RPMI7951 (cell line): Measurements from ENCODE around the gene FIBP. TPM values are rescaled to one million over a fixed set of nuclear protein-coding genes. Genes with fewer than 3 reads are reported as not detected.

Source experiments
- DNase-seq: peaks from one replicate; pipeline ENCODE4 v3.0.0-alpha.2; 2012; ENCODE audit warnings: low read depth
- total RNA-seq: library from RNA; depleted of rRNA; stranded (reverse); fragments of >200 nt; shearing (Covaris generic); gene quantifications from 2 replicates; pipeline ENCODE4 v1.2.3, GENCODE V29; 2014; rRNA removed

The FIBP gene
- 141 and 145 TPM in 2 replicates for total RNA-seq

DNA sequence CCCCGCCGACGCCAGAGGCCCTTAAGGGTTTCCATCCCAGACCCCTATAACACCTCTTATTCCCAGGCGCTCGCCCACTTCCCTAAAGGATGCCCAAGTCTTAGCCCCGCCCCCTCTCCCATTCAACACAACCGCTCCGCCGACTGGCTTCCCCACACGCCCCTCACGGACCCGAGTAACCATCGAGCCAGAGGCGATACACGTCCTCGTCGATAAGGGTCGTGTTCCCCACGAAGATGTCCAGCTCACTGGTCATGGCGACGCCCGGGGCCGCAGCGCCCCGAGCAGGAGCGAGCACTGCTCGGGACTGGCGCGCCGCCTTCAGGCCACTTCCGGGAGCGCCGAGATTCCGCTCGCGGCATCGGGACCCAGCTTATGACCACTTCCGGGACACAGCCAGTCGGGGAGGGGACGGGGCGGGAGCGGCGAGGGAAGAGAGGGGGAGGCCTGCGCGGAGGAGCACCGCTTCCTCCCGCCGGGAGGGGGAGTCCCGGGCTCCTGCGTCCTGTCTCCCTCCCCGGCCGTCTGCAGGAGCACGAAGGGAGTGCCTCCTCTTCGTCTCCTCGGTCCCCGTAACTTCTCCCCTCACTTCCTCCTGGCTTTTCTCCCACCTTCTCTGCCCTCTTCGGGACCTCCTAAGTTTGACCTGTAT is at the start of gene FIBP:
Gene FIBP, minus strand, starts transcription at position 309 of the 652 bp plus-strand sequence. Its CDS starts 53 bp downstream, at position 256.
- DNase-seq = peak; percentile 96

DNA sequence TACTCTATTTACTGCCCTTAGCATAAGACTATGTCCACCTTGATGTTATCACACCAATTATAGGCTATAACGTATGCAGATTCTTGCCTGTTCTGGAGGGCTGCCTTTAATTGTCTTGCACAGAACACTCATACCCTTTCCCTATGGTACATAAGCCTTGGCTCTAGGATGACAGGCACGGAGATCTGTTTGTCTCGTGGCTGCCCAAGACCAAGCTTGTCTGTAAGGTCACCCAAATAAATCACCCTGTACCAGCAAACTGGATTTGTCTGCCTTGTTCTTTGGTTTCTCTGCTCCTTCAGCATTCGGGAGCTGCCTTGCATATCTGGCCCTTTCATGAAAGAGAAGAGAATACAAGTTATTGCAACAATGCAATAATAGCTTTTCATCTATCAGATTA is 49.5 kb upstream of the FIBP start:
- DNase-seq = no peak

DNA sequence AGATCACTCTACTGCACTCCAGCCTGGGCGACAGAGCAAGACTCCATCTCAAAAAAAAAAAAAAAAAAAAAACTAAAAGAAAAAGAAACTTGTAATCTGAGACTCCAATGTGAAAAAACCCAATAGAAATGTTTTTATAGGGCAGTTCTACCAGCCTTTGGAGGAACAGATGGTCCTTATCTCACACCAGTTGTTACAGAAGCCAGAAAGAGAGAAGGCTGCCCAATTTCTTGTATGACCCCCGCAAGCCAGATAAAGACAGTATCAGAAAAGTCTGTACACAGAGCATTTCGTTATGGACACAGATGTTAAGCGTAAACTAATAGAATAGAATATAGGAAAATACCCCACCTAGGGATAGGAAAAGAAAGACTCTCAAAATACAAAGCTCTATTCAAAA is 45.7 kb upstream of the FIBP start:
- DNase-seq = no peak

DNA sequence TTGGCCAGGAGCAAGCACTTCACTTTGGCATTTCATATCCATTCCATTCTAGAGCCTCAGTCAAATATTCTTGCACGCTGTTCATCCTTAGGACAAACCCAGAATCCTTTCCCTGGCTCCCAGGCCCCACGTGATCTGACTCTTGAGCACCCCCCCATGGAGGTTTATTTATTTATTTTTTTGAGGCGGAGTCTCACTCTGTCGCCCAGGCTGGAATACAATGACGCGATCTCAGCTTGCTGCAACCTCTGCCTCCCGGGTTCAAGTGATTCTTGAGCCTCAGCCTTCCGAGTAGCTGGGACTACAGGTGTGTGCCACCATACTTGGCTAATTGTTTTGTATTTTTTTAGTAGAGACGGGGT is 44.3 kb upstream of the FIBP start:
- DNase-seq = peak; percentile 60

DNA sequence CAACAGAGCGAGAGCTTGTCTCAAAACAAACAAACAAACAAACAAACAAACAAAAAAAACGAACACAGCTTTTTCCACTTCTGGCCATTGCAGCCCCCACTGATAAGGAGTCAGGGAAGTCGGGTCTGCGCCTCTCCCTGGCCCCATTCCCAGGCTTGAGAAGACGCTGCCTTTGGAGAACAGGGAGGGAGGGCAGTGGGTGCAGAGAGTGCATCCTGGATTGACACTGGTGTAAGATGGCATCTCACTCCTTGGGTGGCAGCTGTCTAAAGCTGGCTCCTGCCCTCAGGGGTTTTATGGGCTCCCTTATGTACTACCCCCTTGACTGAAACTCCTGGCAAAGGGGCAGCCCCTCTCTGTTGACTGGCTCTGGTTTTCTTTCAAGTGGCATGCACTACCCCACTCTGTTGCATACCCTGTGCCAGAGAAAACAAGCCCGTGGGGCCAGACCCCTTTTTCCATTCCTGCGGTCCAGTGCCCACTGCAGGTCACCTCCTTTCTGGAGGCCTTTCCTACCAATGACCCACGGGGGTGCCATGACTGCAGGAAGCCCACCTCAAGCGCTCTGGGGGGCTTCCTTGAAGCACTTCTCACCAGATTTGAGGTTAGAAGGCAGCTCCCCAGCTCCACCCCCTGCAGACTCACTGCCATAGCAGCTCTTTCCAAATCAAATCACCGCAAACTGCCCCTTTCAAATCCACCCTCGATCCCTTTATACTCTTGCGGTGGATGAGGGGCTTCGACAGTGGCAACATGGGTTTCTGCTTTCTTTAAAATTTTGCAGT is 43.7 kb upstream of the FIBP start:
- no peak for DNase-seq

DNA sequence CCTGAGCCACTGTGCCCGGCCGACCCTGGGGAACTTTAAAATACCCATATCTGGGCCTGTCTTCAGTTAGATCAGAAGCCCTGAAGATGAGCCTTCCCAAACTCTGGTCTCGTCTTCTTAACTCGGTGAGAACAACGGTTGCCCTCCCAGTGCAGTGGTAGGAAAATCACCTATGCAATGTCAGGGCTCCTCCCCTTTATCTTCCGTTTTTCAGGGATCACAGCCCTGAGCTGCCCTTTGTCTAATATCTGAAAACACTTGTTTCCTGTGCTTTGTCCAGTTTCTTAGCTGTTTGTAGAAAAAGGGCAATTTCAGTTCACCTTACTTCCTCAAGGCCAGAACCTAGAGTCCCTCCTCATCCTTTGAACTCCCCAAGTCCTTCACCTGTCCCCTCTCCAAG is 40.4 kb upstream of the FIBP start:
- no peak for DNase-seq

DNA sequence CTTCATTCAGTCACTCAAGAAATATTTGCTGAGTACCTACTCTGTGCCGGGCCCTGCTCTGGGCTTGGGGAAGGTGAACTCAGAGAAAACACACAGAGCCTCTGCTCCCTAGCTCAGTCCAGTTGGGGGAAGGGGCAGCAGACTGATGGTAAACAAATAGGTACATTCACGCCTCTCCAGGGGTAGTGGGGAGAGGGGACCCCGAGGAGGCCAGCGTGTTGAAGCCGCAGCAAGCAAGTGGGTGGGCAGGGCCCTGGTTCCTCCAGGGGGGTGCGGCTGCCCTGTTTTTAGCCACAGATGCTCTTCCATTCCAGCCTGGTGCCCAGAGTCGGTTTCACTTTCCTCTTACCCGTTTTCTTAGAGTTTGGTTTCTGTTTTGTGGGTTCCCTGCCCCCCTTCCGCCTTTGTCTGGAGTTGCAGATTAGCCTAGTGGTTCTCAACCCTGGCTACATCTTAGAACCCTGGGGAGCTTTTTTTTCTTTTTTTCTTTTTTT is 39.7 kb upstream of the FIBP start:
- peak; percentile 37 for DNase-seq

DNA sequence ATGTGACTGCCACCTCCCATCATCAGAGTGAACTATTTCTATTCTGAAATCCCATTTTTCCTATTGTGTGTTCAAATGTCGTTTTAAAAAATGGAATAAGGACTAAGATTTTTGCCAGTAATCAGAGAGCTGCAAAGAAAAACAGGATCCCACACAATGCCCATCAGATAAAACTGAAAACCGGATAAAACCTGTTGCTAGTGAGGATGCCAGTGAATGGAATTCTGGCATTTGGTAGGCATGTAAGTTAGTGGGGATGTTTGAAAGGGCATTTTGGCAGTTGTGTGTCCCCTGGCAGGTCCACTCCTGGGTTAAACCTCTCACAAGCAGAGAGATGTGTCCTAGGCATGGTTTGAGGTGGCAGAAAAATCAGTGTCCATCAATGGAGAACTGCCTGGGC is 37.1 kb upstream of the FIBP start:
- no peak for DNase-seq

DNA sequence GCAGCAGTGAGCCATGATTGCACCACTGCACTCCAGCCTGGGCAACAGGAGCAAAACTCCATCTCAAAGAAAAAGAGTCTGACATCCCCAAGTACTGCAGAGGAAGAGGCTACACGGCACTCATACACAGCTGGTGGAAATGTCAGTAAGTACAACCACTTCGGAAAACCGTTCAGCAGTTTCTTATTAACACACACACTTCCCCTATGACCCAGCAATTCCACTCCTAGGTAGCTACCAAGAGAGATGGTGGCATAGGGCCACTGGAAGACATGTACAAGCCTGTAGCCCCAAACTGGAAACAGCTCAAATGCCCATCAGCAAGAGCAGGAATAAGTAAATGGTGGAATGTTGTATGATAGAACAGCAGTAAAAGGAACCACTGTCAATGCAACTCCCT is 34.3 kb upstream of the FIBP start:
- no peak for DNase-seq

DNA sequence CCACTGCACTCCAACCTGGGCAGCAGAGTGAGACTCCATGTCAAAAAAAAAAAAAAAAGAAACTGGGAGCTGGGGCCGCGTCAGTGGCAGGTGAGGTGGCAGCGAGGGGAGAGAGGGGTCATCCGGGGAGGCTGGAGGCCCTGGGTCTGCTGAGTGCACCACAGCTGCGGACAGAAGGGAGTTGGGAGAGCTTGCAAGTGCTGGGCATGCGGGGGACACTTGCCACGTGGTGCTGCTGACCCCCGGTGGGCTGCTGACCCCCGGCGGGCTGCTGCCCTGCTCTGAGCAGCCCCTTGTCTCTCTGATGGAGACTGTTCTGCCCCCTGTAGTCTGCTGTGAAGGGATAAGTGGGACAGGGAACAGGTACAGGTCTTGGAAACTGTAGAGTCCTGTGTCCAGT is 33.6 kb upstream of the FIBP start:
- no peak for DNase-seq

DNA sequence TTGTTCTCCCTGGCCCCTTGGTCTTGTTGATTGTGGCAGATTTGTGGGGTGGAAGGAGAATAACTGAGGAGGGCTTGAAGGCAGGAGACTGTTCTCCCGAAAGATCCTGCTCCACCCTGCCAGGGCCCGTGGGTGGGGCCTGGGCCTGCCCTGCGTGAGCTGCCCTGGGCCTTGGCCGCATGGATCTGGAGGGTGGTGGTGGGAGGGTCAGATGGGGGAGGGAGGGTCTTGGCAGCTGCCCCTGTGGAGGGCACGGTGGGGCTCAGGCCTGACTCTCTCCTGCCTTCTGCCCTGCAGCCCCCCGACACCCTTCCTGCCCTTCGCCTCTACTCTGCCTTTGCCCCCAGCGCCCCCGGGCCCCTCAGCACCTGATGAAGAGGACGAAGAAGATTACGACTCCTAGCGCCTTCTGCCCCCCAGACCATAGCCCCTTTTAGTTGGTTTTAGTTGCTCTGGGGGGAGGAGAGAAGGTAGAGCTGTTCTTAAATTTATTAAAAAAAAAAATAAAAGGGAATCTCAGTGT is 32.8 kb upstream of the FIBP start:
- DNase-seq = no peak

DNA sequence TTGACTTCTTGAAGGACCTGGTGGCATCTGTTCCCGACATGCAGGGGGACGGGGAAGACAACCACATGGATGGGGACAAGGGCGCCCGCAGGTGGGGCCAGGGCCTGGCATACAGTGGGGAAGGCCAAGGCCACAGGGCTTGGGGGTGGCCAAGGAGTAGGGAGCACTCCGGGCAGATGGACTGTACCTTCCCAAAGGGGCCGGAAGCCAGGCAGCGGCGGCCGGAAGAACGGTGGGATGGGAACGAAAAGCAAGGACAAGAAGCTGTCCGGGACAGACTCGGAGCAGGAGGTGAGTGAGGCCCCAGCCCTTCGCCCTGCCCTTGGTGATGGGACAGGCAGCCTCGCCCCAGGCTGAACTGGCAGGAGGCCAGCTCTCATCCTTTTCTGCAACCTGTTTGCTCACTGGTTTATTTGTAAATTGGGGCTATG is 32.1 kb upstream of the FIBP start:
- no peak for DNase-seq

DNA sequence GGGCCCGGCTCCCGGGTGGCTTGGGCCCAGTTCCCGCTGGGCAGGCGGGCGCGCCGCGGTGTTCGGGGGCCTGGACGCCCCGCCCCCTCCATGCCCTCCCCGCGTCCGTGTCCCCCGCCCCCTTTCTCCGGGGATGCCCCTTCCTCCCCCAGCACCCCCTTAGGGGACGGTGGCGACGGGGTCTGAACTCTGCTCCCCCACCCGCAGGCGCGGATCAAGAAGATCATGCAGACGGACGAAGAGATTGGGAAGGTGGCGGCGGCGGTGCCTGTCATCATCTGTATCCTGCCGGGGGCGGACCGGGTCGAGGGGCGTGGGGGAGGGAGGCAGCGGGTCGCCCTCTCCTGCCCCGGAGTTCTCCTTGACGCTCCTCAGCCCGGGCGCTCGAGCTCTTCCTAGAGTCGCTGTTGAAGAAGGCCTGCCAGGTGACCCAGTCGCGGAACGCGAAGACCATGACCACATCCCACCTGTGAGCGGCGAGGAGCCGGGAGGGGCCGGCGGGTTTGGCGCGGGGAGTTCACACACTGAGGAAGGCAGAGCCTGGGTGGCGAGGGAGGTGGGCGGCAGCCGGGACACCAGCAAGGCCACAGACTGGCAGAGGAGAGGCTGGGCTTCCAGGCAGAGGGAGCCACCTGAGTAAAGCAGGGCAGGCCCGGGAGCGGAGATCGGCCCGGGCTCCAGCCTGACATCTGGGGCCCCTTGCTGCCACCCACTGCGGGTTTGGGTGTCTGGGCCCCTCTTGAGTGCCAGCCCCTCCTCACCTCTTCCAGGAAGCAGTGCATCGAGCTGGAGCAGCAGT is 31.5 kb upstream of the FIBP start:
- DNase-seq = no peak

DNA sequence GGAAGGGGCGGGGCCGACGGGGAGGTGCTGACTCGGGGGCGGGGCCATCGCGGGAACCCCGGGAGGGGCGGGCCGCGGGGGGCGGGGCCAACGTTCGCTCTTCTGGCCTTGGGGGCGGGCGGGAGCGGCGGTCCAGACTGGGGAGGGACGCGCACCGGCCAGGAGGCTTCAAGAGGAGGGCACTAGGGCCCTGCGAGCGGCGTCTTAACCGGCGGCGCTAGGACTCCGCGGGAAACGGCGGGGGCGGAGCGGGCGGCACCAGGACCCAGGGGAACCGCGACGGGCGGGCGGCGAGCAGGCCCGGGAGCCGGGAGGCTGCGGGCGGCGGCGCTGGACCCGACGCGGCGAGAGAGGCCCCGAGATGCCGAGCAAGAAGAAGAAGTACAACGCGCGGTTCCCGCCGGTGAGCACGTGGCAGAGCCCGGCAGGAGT is 30.9 kb upstream of the FIBP start, which contains the start of gene DRAP1:
Gene DRAP1, plus strand, starts transcription at position 286 of the 432 bp plus-strand sequence. Its CDS starts 76 bp downstream, at position 362.
- DNase-seq = peak; percentile 98

DNA sequence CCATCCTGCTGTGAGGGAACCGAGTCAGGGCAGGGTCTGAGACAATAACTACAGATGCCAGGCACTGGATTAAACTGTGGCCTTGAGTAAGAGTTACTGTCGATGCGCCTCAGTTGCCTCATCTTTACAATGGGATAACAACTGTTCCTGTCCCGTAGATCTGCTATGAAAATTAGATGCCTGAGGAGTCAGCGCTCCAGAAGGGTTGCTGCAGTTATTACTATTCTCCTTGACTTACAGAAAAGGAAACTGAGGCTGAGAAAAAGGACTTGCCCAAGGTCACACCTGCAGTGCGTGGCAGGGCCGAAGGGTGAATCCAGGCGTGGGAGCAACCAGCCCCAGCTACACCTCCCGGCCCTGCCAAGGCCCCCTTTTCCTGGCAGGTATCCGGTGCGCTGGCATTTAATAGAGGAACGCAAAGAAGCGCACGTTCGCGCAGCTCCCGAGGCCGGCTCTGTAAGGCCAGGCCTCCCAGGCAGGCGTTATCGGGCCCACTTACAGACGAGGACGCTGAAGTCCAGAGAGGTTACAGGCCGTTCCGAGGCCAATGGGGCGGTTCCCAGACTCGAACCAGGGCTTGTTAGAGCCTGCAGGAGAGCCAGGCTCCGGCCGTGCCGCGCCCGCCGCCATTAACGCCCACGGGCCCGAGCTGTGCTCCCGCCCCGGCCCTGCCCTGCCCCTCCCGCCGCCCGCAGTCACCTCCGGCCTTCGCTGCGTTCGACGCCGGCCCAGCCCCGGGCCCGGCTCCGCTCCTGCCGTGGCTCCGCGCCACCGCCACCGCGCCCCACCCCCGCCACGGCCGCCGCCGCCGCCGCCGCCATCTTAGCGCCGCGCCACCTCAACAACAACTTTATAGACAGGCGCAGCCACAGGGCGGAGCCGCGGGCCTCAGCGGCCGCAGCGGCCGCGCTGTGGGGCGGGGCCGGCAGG is 30.2 kb upstream of the FIBP start, which contains the start of gene C11orf68:
Gene C11orf68, minus strand, starts transcription at position 852 of the 930 bp plus-strand sequence. Its CDS starts 31 bp downstream, at position 821.
- DNase-seq = peak; percentile 52

DNA sequence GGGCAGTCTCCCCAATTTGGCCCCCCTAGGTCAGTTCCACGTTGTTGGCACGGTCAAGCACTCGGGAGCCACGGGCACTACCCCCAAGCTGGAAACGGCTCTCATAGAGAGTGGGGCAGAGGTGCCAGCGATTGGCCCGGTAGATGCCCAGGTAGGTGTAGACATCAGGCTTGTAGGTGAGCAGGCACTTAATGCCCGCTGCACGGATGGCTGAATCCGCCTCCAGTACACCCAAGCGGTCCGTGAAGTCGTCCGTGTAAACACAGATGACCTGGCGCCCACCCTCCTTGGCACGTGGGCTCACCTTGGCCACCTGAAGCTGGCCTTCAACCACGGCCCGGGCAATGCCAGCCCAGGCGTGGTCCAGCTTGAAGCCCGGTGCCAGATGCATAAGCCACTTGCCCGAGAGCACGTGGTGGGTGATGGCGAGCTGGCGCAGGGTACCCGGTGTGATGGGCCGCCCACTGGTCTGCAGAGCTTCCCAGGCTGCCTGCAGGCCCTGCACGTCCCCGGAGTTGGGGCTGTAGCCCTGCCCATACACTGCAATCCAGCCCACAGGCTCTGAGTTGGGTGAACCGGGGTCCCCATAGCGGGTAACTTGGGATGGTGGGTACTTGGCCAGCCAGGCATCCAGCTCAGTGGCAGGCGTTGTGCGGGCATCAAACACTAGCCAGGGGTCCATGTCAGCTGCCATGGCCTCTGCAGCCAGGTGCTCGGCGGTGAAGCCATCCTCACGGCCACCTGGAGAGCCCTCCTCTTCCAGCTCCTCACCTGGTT is 29.4 kb upstream of the FIBP start:
- DNase-seq = no peak

DNA sequence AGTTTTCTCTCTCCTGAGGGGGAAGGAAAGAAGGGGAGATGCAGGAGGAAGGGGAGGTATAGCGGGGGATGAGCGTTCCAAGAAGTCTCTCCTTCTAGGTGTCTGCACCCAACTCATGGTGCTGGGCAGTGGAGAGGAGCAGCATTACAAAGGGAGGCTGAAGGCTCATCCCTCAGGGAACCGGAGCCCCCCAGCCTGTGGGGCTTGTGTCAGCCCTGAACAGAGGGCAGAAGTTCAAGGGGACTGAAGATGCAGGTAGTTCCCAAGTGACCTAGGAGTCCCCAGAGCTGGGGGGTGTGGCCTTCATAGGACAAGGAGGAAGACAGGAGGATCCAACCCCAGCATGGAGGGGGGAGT is 28.8 kb upstream of the FIBP start:
- DNase-seq = no peak

DNA sequence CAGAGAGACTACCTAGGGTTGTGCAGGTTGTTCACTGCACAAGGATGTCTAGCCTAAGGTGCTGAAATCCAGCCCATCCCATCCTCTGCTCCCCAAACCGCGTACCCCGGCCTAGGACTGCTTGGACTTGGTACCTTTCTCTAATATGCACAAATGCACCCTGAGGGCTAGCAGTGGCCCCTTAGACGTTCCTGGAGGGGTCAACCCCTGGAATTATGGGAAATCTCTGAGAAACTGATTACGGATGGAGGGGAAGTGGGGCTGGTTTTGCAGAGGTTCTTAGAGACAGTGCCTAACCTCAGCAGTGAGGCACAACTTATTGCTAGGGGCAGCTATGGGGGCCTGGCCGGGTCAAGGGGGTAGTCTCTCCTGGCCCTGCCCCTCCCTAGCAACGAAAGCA is 28.1 kb upstream of the FIBP start:
- DNase-seq = no peak

DNA sequence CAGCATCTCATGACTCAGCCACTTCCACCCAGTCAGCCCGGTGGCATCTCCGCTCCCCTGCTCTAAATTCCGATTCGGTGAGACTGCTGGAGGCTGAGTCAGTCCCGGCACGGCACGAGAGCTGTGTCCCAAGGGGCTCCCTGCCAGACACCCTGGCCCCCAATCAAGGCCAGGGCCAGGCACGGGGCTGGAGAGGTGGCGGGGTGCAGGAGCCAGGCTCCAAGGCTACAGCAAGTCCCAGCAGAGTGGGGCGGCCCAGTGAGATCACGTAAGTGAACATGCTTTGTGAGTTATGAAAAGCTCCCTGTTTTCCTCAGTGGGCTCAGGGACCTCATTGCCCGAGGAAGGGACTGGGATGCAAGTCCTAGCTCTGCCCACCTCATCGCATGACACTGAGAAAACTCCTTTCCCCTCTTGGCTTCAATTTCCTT is 27.6 kb upstream of the FIBP start:
- DNase-seq = peak; percentile 99
